ENCODE measurements around the gene SEPTIN10.

DNA sequence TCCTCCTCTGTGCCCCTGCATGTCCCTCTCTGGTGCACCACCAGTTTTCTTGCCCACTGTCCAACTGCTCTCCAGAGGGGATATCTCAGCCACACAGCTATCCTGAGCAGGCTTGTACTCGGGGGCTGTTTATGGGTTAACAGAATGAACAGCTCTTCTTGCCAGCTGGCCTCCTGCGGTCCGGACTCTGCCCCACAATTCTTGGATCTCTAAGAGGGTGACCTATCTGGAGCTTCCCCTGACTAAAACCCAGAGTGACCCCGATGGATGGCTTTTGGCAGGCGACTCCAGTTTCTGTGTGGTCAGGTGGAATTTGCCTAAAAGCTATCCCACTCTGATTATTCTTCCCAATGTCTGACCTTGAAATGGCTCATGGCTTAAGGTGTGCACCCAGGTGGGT, 9.5 kb upstream of the SEPTIN10 start:
- TF ChIP-seq POLR2A (IDR thresholded peaks at IDR 0.05; ENCODE audit: borderline replicate concordance, extremely low read depth, insufficient read depth, insufficient read length) (no peak), TCF7L2 (IDR thresholded peaks at IDR 0.05; ENCODE audit: borderline replicate concordance, extremely low read depth, insufficient read depth, insufficient read length) (no peak), EZH2 (IDR thresholded peaks at IDR 0.05) (no peak), ZNF274 (IDR thresholded peaks at IDR 0.05; ENCODE audit: low read depth, low read length) (no peak), POLR2AphosphoS5 (IDR thresholded peaks at IDR 0.05; ENCODE audit: low read depth, low read length) (no peak), RAD21 (IDR thresholded peaks at IDR 0.05; ENCODE audit: low read depth) (no peak), SRF (IDR thresholded peaks at IDR 0.05; ENCODE audit: low read depth) (no peak), EGR1 (IDR thresholded peaks at IDR 0.05; ENCODE audit: low read depth) (no peak)
- TF ChIP-seq, protein P1, sequence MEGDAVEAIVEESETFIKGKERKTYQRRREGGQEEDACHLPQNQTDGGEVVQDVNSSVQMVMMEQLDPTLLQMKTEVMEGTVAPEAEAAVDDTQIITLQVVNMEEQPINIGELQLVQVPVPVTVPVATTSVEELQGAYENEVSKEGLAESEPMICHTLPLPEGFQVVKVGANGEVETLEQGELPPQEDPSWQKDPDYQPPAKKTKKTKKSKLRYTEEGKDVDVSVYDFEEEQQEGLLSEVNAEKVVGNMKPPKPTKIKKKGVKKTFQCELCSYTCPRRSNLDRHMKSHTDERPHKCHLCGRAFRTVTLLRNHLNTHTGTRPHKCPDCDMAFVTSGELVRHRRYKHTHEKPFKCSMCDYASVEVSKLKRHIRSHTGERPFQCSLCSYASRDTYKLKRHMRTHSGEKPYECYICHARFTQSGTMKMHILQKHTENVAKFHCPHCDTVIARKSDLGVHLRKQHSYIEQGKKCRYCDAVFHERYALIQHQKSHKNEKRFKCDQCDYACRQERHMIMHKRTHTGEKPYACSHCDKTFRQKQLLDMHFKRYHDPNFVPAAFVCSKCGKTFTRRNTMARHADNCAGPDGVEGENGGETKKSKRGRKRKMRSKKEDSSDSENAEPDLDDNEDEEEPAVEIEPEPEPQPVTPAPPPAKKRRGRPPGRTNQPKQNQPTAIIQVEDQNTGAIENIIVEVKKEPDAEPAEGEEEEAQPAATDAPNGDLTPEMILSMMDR (IDR thresholded peaks at IDR 0.05 in 2 of 3, conservative IDR thresholded peaks at IDR 0.05 in 1 of 3; ENCODE audit: borderline replicate concordance in 1 of 3, insufficient read depth in 1 of 3, low read depth in 2 of 3, low read length in 2 of 3) = no peak
- TF ChIP-seq, protein P2, sequence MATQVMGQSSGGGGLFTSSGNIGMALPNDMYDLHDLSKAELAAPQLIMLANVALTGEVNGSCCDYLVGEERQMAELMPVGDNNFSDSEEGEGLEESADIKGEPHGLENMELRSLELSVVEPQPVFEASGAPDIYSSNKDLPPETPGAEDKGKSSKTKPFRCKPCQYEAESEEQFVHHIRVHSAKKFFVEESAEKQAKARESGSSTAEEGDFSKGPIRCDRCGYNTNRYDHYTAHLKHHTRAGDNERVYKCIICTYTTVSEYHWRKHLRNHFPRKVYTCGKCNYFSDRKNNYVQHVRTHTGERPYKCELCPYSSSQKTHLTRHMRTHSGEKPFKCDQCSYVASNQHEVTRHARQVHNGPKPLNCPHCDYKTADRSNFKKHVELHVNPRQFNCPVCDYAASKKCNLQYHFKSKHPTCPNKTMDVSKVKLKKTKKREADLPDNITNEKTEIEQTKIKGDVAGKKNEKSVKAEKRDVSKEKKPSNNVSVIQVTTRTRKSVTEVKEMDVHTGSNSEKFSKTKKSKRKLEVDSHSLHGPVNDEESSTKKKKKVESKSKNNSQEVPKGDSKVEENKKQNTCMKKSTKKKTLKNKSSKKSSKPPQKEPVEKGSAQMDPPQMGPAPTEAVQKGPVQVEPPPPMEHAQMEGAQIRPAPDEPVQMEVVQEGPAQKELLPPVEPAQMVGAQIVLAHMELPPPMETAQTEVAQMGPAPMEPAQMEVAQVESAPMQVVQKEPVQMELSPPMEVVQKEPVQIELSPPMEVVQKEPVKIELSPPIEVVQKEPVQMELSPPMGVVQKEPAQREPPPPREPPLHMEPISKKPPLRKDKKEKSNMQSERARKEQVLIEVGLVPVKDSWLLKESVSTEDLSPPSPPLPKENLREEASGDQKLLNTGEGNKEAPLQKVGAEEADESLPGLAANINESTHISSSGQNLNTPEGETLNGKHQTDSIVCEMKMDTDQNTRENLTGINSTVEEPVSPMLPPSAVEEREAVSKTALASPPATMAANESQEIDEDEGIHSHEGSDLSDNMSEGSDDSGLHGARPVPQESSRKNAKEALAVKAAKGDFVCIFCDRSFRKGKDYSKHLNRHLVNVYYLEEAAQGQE (IDR thresholded peaks at IDR 0.05; ENCODE audit: low read depth) = no peak
- TF ChIP-seq, protein P3, sequence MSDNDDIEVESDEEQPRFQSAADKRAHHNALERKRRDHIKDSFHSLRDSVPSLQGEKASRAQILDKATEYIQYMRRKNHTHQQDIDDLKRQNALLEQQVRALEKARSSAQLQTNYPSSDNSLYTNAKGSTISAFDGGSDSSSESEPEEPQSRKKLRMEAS (IDR thresholded peaks at IDR 0.05) = no peak
